ENCODE data around the gene CCDC34.
"Not testable (repeated sequence)": the region's sequence is repeated elsewhere in the genome, so short reads cannot be mapped to it uniquely, and the experiment has no call there.

The CCDC34 gene

DNA sequence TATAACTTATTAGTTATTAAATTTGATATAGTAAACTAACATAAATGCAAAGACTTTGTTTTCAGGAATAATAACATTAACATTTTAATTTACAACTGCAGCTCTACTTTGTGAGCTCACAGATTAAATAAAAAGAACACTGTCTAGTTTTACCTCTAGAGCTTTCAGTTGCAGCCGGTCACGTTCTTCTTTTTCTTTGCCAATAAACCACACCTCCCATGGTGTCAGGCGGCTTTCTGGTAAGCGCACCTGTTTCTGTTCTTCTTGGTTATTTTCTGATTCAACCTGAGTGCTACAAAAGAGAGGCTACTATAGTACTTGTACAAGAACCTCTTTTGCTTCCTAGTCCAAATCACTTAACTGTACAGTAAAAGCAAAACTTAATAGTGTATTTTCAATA lies 5.8 kb downstream of the CCDC34 start:
- no peak for DNase-seq

DNA sequence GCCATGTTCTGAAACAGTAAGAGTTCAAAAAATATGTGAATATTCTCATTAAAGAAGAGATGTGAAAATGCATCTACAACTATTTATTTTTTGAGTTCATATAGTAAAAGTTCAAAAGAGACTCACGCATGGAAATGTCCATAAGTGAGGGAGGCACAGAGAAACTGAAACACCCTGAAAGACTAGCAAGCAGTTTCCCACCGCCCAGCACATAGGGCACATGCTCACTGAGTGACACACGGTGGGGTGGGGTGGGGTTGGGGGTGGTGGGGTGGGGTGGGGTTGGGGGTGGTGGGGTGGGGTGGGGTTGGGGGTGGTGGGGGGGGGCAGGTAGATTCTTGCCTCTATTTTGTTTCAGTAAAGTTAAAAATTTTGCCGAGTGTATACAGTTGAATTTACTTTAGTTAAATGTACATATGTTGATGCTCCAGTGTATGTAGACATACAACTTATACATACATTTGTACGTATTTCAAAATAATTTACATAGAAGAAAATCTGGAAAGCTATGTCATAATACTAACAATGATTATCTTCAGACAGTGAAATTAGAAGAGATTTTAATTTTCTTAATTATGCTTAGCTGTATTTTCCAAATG lies 6.3 kb downstream of the CCDC34 start:
- no peak for DNase-seq

- DNase-seq, result no peak
These were observed 7.4 kb downstream of the CCDC34 start for GRCh38 chr11:27355575-27356104.

GRCh38 chr11:27354359-27354965 lies 8.6 kb downstream of the CCDC34 start:
- no peak for DNase-seq

GRCh38 chr11:27353593-27354358 lies 9.2 kb downstream of the CCDC34 start:
- no peak for DNase-seq

- no peak for DNase-seq
These were observed 10.2 kb downstream of the CCDC34 start for GRCh38 chr11:27352781-27353180.

DNA sequence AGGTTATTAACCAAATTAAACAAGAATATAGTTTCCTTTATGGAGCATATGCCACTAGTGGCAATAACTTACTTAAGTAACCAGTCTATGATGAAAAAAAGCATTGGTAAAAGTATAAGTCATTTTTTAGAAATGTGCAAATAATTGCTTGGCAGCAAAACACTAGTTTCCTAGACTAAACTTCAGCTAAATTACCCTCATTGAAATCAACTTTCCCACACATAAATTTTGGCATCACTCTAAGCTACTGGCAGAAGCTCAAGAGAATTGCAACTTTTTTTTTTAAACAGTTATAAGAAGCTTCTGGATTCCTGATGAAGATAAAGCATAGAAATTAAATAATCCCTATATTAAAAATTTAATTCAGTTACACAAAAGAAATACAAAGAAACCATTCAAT lies 12.5 kb downstream of the CCDC34 start:
- DNase-seq, result no peak

DNA sequence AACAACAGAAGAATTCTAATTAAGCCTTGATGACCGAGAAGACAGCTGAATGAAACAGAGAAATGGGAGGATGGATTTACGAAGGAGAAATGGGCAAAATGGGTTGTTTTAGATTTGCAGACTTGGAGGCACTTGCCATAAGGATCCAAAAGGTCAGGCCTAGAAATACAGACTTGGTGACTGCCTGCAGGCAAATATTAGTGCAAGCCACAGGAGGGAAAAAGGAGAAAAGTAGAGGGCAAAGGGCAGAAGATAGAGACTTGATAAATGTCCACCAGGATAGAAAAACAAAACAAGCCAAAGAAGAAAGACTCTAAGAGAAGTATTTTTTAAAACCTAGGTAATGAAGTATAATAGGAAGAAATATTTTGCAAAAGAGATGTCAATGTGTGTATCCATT lies 13.1 kb downstream of the CCDC34 start:
- DNase-seq, result no peak

GRCh38 chr11:27348340-27348873 lies 14.6 kb downstream of the CCDC34 start:
- DNase-seq, result no peak

DNA sequence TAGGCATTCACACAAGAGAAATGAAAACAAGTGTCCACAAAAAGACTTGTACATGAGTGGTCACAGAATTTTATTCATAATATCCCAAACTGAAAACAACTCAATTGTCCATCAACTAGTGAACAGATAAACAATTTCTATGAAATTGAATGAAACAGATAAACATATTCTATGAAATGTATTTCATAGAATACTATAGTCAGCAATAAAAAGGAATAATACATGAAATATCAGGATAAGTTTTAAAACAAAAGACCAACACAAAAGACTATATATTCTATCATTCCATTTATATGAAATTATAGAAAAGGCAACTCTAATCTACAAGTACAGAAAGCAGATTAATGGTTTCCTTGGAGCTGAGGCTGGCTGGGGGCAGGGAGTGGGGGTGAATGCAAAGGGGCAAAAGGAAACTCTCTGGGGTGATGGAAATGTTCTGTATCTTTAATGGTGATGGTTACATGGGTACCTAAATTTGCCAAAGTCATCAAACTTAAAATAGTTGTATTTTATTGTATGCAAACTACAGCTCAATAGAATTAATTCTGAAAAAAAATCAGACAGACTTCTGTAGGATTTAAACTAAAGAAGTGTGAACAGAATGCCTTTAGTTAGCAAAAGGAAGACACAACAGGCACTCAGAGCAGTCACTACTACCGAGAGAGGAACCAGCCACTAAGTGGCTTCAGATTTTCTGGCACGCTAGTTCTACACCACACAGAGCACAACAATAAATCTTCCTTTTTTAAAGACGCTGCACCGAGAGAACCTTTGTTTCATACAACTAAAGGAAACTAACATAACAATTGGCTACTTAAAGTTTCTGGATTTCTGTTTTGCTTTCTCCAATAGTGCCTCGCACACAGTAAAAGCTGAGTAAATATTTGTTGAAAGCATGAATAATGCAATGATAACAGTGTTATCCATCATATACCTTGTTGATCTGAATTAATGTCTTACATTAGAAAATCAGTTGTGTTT lies 15.4 kb downstream of the CCDC34 start:
- DNase-seq, result no peak

DNA sequence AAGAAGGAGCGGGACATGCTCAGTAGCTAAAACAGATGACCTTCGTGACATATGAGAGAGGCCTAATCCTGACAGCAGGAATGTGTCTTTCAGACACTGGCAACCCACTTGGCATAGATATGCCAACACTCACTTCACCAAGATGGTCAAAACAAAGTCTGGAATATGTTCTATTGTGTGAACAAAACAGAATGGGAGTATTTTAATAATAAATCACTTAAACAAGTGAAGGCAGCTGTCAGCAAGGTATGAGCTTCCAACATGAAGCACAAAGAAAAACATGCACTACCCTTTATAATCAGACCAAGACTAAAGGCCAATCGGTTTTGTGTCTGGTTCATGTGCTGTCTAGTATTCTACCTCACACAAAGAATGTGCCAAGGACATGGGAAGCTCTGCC lies 23.1 kb downstream of the CCDC34 start:
- DNase-seq, result no peak

GRCh38 chr11:27334764-27335163 lies 28.3 kb downstream of the CCDC34 start:
- DNase-seq, result not testable (repeated sequence)

GRCh38 chr11:27331981-27332380 lies 31.0 kb downstream of the CCDC34 start:
- no peak for DNase-seq

DNA sequence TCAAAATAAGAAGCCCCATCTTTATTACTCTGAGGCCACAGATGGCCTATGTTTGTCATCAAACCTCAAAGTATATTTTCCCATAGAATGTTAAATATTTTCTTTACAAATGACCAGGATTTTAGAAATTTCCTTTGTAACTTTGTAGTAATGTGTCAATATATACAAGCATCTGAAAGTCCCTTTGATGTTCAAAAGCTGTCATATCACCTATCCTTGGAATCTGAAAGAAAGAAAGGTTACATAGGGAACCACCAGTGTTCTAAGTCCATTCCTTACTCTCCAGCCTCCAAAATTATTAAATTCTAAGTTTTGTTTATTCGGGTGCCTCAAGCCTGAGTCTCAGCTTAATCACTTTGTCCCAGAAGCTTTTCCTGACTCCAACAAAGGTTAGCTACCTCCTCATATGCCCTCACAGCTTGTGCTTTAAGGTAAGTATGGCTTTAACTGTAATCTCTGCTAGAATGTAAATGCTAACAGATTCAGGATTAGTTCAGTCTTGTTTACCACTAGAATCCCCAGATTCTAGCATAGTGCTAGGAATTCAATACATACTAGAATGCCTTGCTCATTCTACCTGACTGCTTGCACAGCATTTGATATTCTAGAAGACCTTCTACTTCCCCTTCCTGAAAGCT lies 32.3 kb downstream of the CCDC34 start:
- DNase-seq, result no peak

DNA sequence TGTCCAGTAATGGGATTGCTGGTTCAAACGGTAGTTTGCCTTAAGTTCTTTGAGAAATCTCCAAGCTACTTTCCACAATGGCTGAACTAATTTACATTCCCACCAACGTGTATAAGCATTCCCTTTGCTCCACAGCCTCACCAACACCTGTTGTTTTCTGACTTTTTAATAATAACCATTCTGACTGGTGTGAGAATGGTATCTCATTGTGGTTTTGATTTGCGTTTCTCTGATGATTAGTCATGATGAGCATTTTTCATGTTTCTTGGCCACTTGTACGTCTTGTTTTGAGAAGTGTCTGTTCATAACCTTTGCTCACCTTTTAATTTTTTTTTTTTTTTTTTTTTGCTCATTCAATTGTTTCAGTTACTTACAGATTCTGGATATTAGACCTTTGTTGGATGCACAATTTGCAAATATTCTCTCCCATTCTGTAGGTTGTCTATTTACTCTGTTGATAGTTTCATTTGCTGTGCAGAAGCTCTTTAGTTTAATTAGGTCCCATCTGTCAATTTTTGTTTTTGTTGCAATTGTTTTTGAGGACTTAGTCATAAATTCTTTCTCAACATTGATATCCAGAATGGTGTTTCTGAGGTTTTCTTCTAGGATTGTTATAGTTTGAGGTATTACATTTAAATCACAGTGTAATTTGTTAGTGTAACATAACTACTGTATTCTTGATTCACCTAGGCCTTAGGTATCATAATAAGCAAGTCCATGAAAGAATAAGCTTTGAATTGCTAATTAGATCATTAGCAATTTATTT lies 33.0 kb downstream of the CCDC34 start:
- no peak for DNase-seq

GRCh38 chr11:27328614-27329013 lies 34.4 kb downstream of the CCDC34 start:
- no peak for DNase-seq

DNA sequence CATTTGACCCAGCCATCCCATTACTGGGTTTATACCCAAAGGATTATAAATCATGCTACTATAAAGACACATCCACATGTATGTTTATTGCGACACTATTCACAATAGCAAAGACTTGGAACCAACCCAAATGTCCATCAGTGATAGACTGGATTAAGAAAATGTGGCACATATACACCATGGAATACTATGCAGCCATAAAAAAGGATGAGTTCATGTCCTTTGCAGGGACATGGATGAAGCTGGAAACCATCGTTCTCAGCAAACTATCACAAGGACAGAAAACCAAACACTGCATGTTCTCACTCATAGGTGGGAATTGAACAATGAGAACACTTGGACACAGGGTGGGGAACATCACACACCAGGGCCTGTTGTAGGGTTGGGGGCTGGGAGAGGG lies 36.0 kb downstream of the CCDC34 start:
- not testable (repeated sequence) for DNase-seq

DNA sequence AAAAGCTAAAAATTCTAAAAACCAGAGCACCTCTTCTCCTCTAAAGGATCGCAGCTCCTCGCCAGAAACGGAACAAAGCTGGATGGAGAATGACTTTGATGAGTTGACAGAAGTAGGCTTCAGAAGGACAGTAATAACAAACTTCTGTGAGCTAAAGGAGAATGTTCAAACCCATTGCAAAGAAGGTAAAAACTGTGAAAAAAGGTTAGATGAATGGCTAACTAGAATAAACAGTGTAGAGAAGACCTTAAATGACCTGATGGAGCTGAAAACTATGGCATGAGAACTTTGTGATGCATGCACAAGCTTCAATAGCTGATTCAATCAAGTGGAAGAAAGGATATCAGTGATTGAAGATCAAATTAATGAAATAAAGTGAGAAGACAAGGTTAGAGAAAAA lies 40.8 kb downstream of the CCDC34 start:
- DNase-seq, result not testable (repeated sequence)

GRCh38 chr11:27321340-27321739 lies 41.7 kb downstream of the CCDC34 start:
- not testable (repeated sequence) for DNase-seq

DNA sequence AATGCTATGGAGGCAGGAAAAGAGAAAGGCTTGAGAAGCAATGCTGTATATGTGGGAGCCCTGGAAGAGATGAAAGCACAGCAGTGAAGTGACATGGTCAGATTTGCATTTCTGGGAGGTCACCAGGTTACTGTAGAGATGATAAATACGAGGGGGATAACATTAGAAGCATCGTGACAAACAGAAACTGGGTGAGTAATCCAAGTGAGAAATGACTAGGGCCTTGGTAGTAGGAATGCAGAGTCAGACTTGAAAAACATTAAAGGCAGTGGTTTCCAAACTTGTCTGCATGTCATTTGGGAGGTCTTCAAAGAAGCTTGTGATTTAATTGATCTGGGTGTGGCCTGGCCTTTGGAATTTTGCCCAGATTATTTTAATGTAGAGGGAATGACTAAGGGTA lies 43.9 kb downstream of the CCDC34 start:
- DNase-seq, result no peak

DNA sequence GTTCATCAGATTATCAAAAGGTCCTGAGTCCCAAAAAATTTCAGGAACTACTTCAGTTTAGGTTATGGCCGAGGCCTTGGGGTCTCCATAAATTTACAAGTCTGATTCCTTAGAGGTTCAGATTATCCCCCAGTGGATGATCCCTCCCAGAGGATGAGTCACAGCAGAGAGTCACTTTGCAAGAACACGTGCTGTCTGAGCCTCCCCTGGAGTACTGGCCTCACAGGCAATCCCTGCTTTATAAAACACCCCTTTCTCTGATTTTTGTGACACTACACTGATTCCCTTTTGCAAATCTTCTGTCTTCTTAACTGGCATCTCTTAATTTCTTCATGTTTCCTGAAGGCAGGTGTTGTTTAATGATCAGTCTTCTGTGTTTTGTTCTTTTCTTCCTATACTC lies 45.3 kb downstream of the CCDC34 start:
- DNase-seq, result no peak

Measured in CD4-positive, alpha-beta T cell treated with Interleukin-17A for 1 hour (primary cell).